Common myeloid progenitor, CD34-positive (primary cell): ENCODE data around the gene MED4.

Experiments used
- CTCF ChIA-PET: fragments of 350-600 bp; sonication (Branson Sonifier 250); formaldehyde crosslinking; loops from one replicate; lab custom pipeline; 2021; ENCODE audit warnings: antibody characterized with exemption; lab: Charles Lee
- POLR2A ChIA-PET: fragments of 350-600 bp; sonication (Branson Sonifier 250); formaldehyde crosslinking; loops from one replicate; lab custom pipeline; 2021; ENCODE audit warnings: antibody characterized with exemption; lab: Charles Lee
- DNase-seq, 3 donors: peaks; one replicate each; pipeline versions ENCODE4 v3.0.0 to v3.0.0-alpha.2; 2013
- H3K27ac ChIP-seq, 2 experiments: 1 replicate in 1 of 2; 2 replicates in 1 of 2; pipeline ENCODE4 v1.7.0; 2013; ENCODE audit warnings: inconsistent platforms in 2 of 2, low read length in 2 of 2, mild to moderate bottlenecking in 2 of 2, low read depth in 1 of 2, moderate library complexity in 1 of 2; ENCODE audit not compliant: severe bottlenecking in 2 of 2, insufficient read depth in 1 of 2, poor library complexity in 1 of 2
- H3K27me3 ChIP-seq, 5 experiments: replicated peaks in 2 of 5; 1 replicate in 3 of 5; 2 replicates in 2 of 5; pipeline versions ENCODE4 v1.6.1 to v1.7.0; 2013; ENCODE audit warnings: low read length in 4 of 5, mild to moderate bottlenecking in 2 of 5, moderate library complexity in 2 of 5, inconsistent platforms in 1 of 5; ENCODE audit not compliant: insufficient read depth in 5 of 5, control insufficient read depth in 4 of 5
- H3K36me3 ChIP-seq, 4 experiments: 1 replicate in 2 of 4; 2 replicates in 2 of 4; pipeline versions ENCODE4 v1.6.1 to v1.7.0; 2013; ENCODE audit warnings: low read length in 3 of 4, control low read depth in 1 of 4, mild to moderate bottlenecking in 1 of 4; ENCODE audit not compliant: control insufficient read depth in 4 of 4, insufficient read depth in 4 of 4
- H3K4me1 ChIP-seq, 4 experiments: 1 replicate in 3 of 4; 2 replicates in 1 of 4; pipeline versions ENCODE4 v1.6.1 to v1.7.1; 2013; ENCODE audit warnings: low read length in 3 of 4, mild to moderate bottlenecking in 3 of 4, control low read depth in 1 of 4, inconsistent platforms in 1 of 4, moderate library complexity in 1 of 4; ENCODE audit not compliant: control insufficient read depth in 4 of 4, insufficient read depth in 4 of 4; ENCODE audit errors: control extremely low read depth in 1 of 4
- H3K4me3 ChIP-seq, 7 experiments: 1 replicate in 4 of 7; 2 replicates in 3 of 7; pipeline versions ENCODE4 v1.5.1 to v1.7.0; 2013; ENCODE audit warnings: mild to moderate bottlenecking in 7 of 7, low read length in 6 of 7, moderate library complexity in 6 of 7, inconsistent platforms in 2 of 7, low read depth in 2 of 7, control low read depth in 1 of 7; ENCODE audit not compliant: insufficient read depth in 4 of 7, control insufficient read depth in 1 of 7; ENCODE audit errors: extremely low read depth in 1 of 7
- H3K9me3 ChIP-seq, 5 experiments: 1 replicate in 4 of 5; 2 replicates in 1 of 5; pipeline versions ENCODE4 v1.6.1 to v1.7.1; 2013; ENCODE audit warnings: low read length in 4 of 5, mild to moderate bottlenecking in 2 of 5, inconsistent platforms in 1 of 5, low read depth in 1 of 5, moderate library complexity in 1 of 5; ENCODE audit not compliant: control insufficient read depth in 4 of 5, insufficient read depth in 2 of 5; ENCODE audit errors: control extremely low read depth in 1 of 5
- WGBS: methylation state at CpG from one replicate; pipeline ENCODE4 v1.1.5; 2013; ENCODE audit not compliant: insufficient coverage; 5-methylcytosine and 5-hydroxymethylcytosine counted together

The MED4 gene

DNA sequence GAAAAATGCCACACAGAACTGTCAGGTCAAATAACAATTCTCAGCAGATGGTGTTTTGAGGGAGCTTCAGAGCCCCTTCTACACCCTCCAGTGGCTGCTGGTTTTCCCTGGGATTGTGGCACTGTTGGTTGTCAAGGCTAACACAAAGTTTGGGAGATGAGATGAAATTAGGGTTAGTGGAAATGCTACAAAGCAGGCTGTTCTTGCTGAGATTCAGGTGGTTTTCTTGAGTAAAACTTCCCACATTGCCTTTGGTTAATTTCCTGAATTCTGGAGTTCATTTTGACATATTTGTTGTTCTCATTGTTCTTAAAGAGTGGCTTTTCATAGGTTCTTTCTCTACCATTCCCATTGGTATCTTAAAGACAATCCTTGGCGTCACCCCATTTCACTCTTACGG lies 22.1 kb downstream of the MED4 start:
- no peak for DNase-seq
- Histone ChIP-seq H3K4me1 (no peaks in the 10 kb centered on the region), H3K9me3 (peaks cover 15 to 72% (median 47%) of the 10 kb centered on the region in 5 experiments), H3K27ac (no peak overlapping the region), H3K27me3 (no peaks in the 10 kb centered on the region), H3K4me3 (no peak overlapping the region), H3K36me3 (peaks cover 53 to 92% (median 66%) of the 10 kb centered on the region in 4 experiments)
- 100% methylated on average over 2 of the region's 2 CpGs for WGBS
- ChIA-PET CTCF (no interaction called here), POLR2A (interaction anchor here (0.7 kb wide), 1 partner anchor 297 kb away, joined by 3 read pairs; no protein-coding TSS in a partner anchor)

DNA sequence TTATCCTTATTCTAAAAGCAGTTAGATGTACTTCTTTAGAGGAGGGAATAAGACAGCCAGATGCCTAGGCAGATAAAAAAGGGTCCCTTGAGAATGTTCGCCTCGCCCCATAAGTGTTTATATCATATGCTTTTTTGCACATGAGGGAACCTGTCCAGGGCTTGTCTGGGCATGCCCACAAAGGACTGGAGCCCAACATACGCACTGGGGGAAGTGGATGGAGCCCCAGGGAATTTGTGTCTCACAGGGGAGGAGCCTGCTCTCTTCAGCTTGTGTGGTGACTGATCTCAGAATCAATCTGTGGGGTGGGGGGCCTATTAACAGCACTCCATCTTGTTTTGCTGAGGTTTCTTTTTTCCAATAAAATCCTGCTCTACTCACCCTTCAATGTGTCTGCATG lies 22.6 kb downstream of the MED4 start:
- WGBS, result 100% methylated on average over 3 of the region's 3 CpGs
- ChIA-PET POLR2A (no interaction called here), CTCF (no interaction called here)
- peaks cover 55 to 93% (median 69%) of the 10 kb centered on the region in 4 experiments for H3K36me3 ChIP-seq
- no peaks in the 10 kb centered on the region for H3K4me1 ChIP-seq
- no peak overlapping the region for H3K4me3 ChIP-seq
- H3K27ac ChIP-seq, result no peak overlapping the region
- H3K27me3 ChIP-seq, result no peaks in the 10 kb centered on the region
- H3K9me3 ChIP-seq, result peaks cover 15 to 77% (median 49%) of the 10 kb centered on the region in 5 experiments
- no peak for DNase-seq

DNA sequence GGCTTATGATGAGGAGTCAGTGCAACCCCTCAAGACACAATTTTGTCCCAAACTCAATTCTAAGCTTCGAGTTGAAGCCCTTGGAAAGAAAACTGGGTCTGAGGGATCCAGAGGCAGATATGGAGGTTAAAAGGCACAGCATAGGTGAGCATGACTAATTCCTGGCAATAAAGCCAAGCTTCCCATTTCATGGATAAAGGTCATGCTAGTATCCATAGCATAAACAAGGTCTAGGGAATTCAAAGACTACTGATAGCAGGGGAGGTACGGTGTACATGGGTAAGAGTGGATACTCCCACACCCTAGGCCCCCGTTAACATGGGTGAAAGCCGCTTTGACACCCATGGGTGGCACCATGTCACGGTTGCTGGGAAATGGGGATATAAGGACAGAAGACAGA lies 24.0 kb downstream of the MED4 start:
- H3K4me3 ChIP-seq, result no peak overlapping the region
- H3K9me3 ChIP-seq, result peaks cover 15 to 88% (median 52%) of the 10 kb centered on the region in 5 experiments
- no peak for DNase-seq
- no peaks in the 10 kb centered on the region for H3K27me3 ChIP-seq
- ChIA-PET CTCF (interaction anchor here (1.0 kb wide), 1 partner anchor 33 kb away, joined by 4 read pairs; no protein-coding TSS in a partner anchor), POLR2A (no interaction called here)
- H3K4me1 ChIP-seq, result no peaks in the 10 kb centered on the region
- peaks cover 56 to 93% (median 73%) of the 10 kb centered on the region in 4 experiments for H3K36me3 ChIP-seq
- no peak overlapping the region for H3K27ac ChIP-seq
- 63% methylated on average over 1 of the region's 5 CpGs for WGBS

DNA sequence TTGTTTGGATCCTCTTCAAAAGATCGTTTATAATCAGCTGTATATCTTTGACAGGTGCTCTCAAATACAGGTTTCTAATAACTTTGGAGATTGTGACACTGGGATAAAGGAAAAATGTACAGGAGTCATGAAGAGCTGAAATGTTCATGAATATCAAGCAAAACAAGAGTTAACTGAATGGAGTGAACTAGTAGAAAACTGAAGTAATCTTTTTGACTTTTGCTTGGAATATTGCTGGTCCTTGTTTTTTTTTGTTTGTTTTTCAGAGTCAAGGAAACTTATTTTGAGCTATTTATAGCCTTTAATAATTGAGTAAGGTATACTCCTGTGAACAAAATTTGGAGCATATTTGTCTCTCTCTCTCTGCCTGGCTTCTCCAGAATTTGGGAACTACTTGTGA lies 25.3 kb downstream of the MED4 start:
- Histone ChIP-seq H3K9me3 (peaks cover 15 to 93% (median 52%) of the 10 kb centered on the region in 5 experiments), H3K36me3 (peaks cover 52 to 94% (median 63%) of the 10 kb centered on the region in 4 experiments), H3K27me3 (no peaks in the 10 kb centered on the region), H3K4me1 (no peaks in the 10 kb centered on the region), H3K27ac (no peak overlapping the region), H3K4me3 (no peak overlapping the region)
- ChIA-PET POLR2A (no interaction called here), CTCF (interaction anchor here (1.0 kb wide), 1 partner anchor 8 kb away, joined by 3 read pairs; no protein-coding TSS in a partner anchor)
- WGBS, result no CpG with 5 or more reads among the region's 1 CpG
- peak in 2 of 3 donors; percentile 41 to 47 for DNase-seq

DNA sequence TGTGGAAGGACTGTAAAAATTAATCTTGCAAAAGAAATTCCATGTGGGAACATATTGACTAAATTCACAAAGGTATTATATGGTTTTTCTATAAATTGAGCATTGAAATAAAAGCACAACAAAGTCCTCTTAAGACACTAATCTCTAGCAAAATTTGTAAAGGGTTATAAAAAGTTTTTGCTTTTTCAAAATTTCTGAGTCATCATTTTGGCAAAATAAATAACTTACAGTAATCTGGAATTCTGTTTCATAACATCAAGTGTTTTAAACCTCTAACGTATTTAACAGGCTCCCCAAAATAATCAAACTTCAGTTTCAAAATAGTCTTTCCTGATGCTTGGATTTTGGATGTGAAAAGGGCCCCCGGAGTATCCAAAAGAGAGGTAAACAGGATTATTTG lies 26.0 kb downstream of the MED4 start:
- Histone ChIP-seq H3K4me1 (no peaks in the 10 kb centered on the region), H3K9me3 (peaks cover 15 to 90% (median 51%) of the 10 kb centered on the region in 5 experiments), H3K27me3 (no peaks in the 10 kb centered on the region), H3K36me3 (peaks cover 46 to 93% (median 57%) of the 10 kb centered on the region in 4 experiments), H3K4me3 (no peak overlapping the region), H3K27ac (no peak overlapping the region)
- ChIA-PET POLR2A (no interaction called here), CTCF (interaction anchor here (1.0 kb wide), 1 partner anchor 9 kb away, joined by 3 read pairs; no protein-coding TSS in a partner anchor)
- no CpG with 5 or more reads among the region's 2 CpGs for WGBS
- DNase-seq, result peak in 1 of 3 donors; percentile 21

DNA sequence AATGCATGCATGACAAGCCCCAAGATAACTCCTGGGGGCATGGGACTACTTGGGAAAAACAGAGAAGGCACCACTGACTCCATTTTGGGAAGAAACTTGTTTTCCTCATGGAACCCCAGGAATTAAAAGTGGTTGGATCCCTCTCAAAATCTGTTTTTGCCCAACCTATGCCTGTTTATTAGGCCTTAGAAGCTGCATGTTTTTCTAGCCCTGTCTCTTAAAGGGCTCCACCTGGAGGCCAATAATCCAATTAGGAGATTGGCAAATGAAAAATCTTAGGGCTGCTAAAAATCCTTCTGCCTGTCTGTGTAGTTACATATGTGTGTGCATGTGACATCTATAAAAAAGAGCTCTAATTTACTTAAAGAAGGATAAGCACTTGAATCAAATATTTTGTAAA lies 26.9 kb downstream of the MED4 start:
- no peak for DNase-seq
- Histone ChIP-seq H3K27me3 (no peaks in the 10 kb centered on the region), H3K4me1 (no peaks in the 10 kb centered on the region), H3K9me3 (peaks cover 12 to 84% (median 43%) of the 10 kb centered on the region in 5 experiments), H3K27ac (no peak overlapping the region), H3K4me3 (peak overlapping the region in 1 of 7 experiments; percentile 37), H3K36me3 (peaks cover 38 to 88% (median 52%) of the 10 kb centered on the region in 4 experiments)
- ChIA-PET CTCF (interaction anchor here (0.9 kb wide), 1 partner anchor 14 kb away, joined by 3 read pairs; no protein-coding TSS in a partner anchor), POLR2A (no interaction called here)

DNA sequence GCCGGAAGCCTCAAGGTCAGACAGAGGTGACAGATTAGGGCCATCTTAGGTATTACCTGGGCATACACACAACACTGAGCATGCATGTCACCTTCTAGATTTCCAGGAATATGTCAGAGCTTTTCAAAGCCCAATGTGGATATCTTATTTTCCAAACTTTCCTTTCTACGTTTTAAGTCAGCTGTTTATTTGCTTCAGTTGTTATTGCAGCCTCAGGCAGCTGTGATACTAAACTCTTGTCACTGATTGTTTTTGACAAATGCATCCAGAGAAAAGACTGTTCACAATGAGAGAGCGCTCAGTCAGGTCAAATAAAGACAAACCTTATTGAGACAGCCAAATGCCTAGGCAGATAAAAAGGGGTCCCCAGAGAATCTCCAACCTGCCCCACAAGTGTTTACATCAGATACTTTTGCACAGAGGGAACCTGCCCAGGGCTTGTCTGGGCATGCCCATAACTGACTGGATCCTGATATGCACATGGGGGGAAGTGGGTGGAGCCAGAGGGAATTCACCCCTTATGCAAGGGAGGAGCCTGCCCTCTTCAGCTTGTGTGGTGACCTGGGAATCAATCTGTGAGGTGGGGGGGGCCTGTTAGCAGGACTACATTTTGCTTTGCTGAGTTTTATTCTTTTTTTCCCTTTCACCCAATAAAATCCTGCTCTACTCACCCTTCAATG lies 28.5 kb downstream of the MED4 start:
- DNase-seq, result no peak
- Histone ChIP-seq H3K27ac (no peak overlapping the region), H3K4me1 (no peaks in the 10 kb centered on the region), H3K4me3 (peak overlapping the region in 1 of 7 experiments; percentile 24), H3K36me3 (peaks cover 30 to 83% (median 39%) of the 10 kb centered on the region in 4 experiments), H3K27me3 (no peaks in the 10 kb centered on the region), H3K9me3 (peaks cover 8 to 71% (median 29%) of the 10 kb centered on the region in 5 experiments)
- 100% methylated on average over 3 of the region's 3 CpGs for WGBS
- POLR2A ChIA-PET, result no interaction called here
- CTCF ChIA-PET, result interaction anchor here (1.7 kb wide), 1 partner anchor 12 kb away, joined by 6 read pairs; no protein-coding TSS in a partner anchor
